ENCODE data around the gene PFN1. TPM values are rescaled to one million over a fixed set of nuclear protein-coding genes. Genes with fewer than 3 reads are reported as not detected.

PFN1 gene
- total and polyA plus RNA-seq, 2 of the 8 experiments (the other 6 are each of a cell fraction or from before 2014, with no cell fraction given): 1,355 to 1,949 TPM

- Histone ChIP-seq H2BK15ac (ENCODE audit: low read length) (no peak overlapping the region), H3K4me2 (ENCODE audit: insufficient read depth in 1 of 2, low read depth in 2 of 2, low read length in 2 of 2) (0 out of 4 replicates have a peak overlapping the region, but pooled peaks of 1 of the 2 experiments have one; percentile 11), H3K4me3 (ENCODE audit: extremely low read depth in 1 of 4, insufficient read depth in 2 of 4, low read depth in 3 of 4, low read length in 4 of 4) (no peak overlapping the region), H3K4me1 (replicated peaks in 1 of 4; ENCODE audit: control insufficient read depth in 3 of 4, insufficient read depth in 4 of 4, low read length in 3 of 4) (peaks cover 0 to 10% (median 4%) of the 10 kb centered on the region in 4 experiments; a peak in 5 of 7 replicates), H3K27ac (ENCODE audit: low read depth, low read length) (no peak overlapping the region), H4K91ac (replicated peaks; ENCODE audit: insufficient read length, low read length) (no peak overlapping the region), H3K4ac (replicated peaks; ENCODE audit: insufficient read length, low read depth, low read length) (no peak overlapping the region), H3K9ac (replicated peaks in 1 of 4; ENCODE audit: extremely low read depth in 1 of 4, low read depth in 3 of 4, low read length in 3 of 4) (no peak overlapping the region), H2BK12ac (ENCODE audit: low read depth, low read length) (no peak overlapping the region), H4K20me1 (replicated peaks in 1 of 2; ENCODE audit: control insufficient read depth in 1 of 2, insufficient read depth in 2 of 2, low read length in 2 of 2) (peaks cover 0 to 3% of the 10 kb centered on the region in 2 experiments), H2BK5ac (ENCODE audit: low read depth, low read length) (peak overlapping the region; percentile 60; the same call in 1 of the 2 replicates), H2BK20ac (ENCODE audit: low read length) (no peak overlapping the region), H3K23me2 (ENCODE audit: low read depth, low read length) (no peaks in the 10 kb centered on the region), H4K8ac (ENCODE audit: extremely low read depth, insufficient read depth, low read length) (no peak overlapping the region), H2AK5ac (ENCODE audit: low read depth, low read length) (0 out of 2 replicates have a peak overlapping the region, but pooled peaks have one; percentile 65), H3K18ac (ENCODE audit: extremely low read depth, low read length) (no peak overlapping the region), H3K9me3 (ENCODE audit: insufficient read depth in 2 of 2, low read depth in 1 of 2, low read length in 1 of 2) (no peaks in the 10 kb centered on the region), H3K36me3 (ENCODE audit: control insufficient read depth in 2 of 4, insufficient read depth in 4 of 4, low read length in 3 of 4) (peaks cover 0 to 2% (median 0%) of the 10 kb centered on the region in 4 experiments; a peak in 2 of 8 replicates), H3K14ac (ENCODE audit: insufficient read length) (no peak overlapping the region), H3K56ac (replicated peaks; ENCODE audit: insufficient read length, low read depth, low read length) (no peak overlapping the region), H2AFZ (ENCODE audit: low read length) (no peak overlapping the region), H4K5ac (ENCODE audit: insufficient read length, low read depth, low read length) (no peak overlapping the region), H3K23ac (ENCODE audit: insufficient read length) (no peak overlapping the region), H3K27me3 (replicated peaks in 1 of 4; ENCODE audit: control insufficient read depth in 3 of 4, extremely low read depth in 1 of 4, insufficient read depth in 3 of 4, low read length in 3 of 4) (no peaks in the 10 kb centered on the region), H3K79me2 (ENCODE audit: control insufficient read depth in 1 of 2, insufficient read depth in 2 of 2, low read length in 2 of 2) (peaks cover 0 to 2% of the 10 kb centered on the region in 2 experiments; a peak in 2 of 4 replicates), H3K79me1 (ENCODE audit: low read depth, low read length) (peaks cover 2% of the 10 kb centered on the region; the same call in 1 of the 2 replicates), H2BK120ac (replicated peaks; ENCODE audit: low read depth, low read length) (no peak overlapping the region)
- POLR2A ChIA-PET (ENCODE audit: partially characterized antibody): interaction anchor here (0.9 to 32.4 kb wide), 4 partner anchors 0 to 257 kb away, joined by 3 to 987 read pairs (median 496); partner anchors contain the start of genes ENO3, PFN1, RNF167 and SLC25A11
- no peak for DNase-seq (ENCODE audit: low read depth in 1 of 2, low spot score in 2 of 2)
- no peak for FAIRE-seq
- CTCF ChIA-PET (ENCODE audit: partially characterized antibody): interaction anchor here (0.8 to 1.3 kb wide), 2 partner anchors 9 to 18 kb away, joined by 3 to 4 read pairs; partner anchors contain the start of gene ENO3
- 83% methylated on average over 9 of the region's 9 CpGs; no CpG with 5 or more reads in 1 of the 2 experiments for WGBS, 2 experiments (ENCODE audit: extremely low coverage in 1 of 2, insufficient coverage in 1 of 2, insufficient read length in 1 of 2, insufficient replicate concordance in 2 of 2, low coverage in 1 of 2, low lambda C conversion rate in 2 of 2, missing lambda C conversion rate in 1 of 2)
- 0 out of 2 replicates have a peak, but pooled peaks have one; percentile 65 for TF ChIP-seq KDM1A (IDR thresholded peaks at IDR 0.05; ENCODE audit: borderline replicate concordance, low read length)
- TF ChIP-seq SP1 (IDR thresholded peaks at IDR 0.05; ENCODE audit: low read depth, low read length): no peak
Measured at GRCh38 chr17:4960279-4960922, 12.1 kb upstream of the PFN1 start.

Data from H1 (cell line).